Ovary (tissue), 9 donors: ENCODE measurements around the gene IER2. TPM values are rescaled to one million over a fixed set of nuclear protein-coding genes. Genes with fewer than 3 reads are reported as not detected.

Source experiments
- DNase-seq, 5 donors: peaks; one replicate each; pipeline ENCODE4 v3.0.0-alpha.2; 2019 to 2020
- H3K27ac ChIP-seq, 2 donors: fragments of 200-600 bp; one replicate each; pipeline versions ENCODE4 v1.5.1 to v1.8.0; 2019 to 2022
- H3K27me3 ChIP-seq: fragments of 200-600 bp; one replicate; pipeline ENCODE4 v1.8.0; 2022
- H3K36me3 ChIP-seq: fragments of 200-600 bp; sonication (generic); one replicate; pipeline ENCODE4 v1.5.1; 2019
- H3K4me1 ChIP-seq: one replicate; pipeline ENCODE4 v1.8.1; 2013; ENCODE audit warnings: mild to moderate bottlenecking, moderate library complexity; ENCODE audit not compliant: insufficient read depth
- H3K4me3 ChIP-seq: fragments of 200-600 bp; sonication (generic); one replicate; pipeline ENCODE4 v1.5.1; 2017
- H3K9me3 ChIP-seq, 2 donors: fragments of 200-600 bp in 1 of 2; sonication (generic) in 1 of 2; one replicate each; pipeline versions ENCODE4 v1.5.1 to v1.8.1; 2013 to 2019; ENCODE audit warnings: mild to moderate bottlenecking in 1 of 2, moderate library complexity in 1 of 2
- CTCF ChIP-seq, 3 donors: fragments of 450-650 bp in 2 of 3; fragments of 200-600 bp in 1 of 3; IDR thresholded peaks; one replicate each; pipeline versions ENCODE4 v1.5.1 to v1.8.0; 2016 to 2022; ENCODE audit warnings: antibody characterized with exemption in 3 of 3, mild to moderate bottlenecking in 1 of 3
- EP300 ChIP-seq: sonication (generic); formaldehyde crosslinking; IDR thresholded peaks from one replicate; pipeline ENCODE4 v1.6.1; 2017; ENCODE audit warnings: antibody characterized with exemption
- POLR2A ChIP-seq: fragments of 450-650 bp; IDR thresholded peaks from one replicate; pipeline ENCODE4 v1.6.1; 2017; ENCODE audit warnings: antibody characterized with exemption, mild to moderate bottlenecking, moderate library complexity
- WGBS, 3 donors: extraction: QIAGEN DNeasy Blood & Tissue Kit in 1 of 3; methylation state at CpG; one replicate each; pipeline versions ENCODE4 v1.1.5 to v1.1.7; 2013 to 2017; 5-methylcytosine and 5-hydroxymethylcytosine counted together
- intact Hi-C, 4 donors: fragments of 100-400 bp; cut with DNase I; formaldehyde crosslinking; loops; one replicate each; pipeline versions ENCODE4 v1.11.0 to v1.15.1; 2022 to 2023
- polyA plus RNA-seq, 2 donors: library from polyadenylated mRNA; stranded (reverse); fragments of 200-250 nt in 1 of 2; fragments of 350-450 nt in 1 of 2; fragmentation: Illumina TruSeq in 1 of 2; extraction: RNeasy Lipid Tissue Mini Kit (QIAGEN cat#74804) in 1 of 2; gene quantifications; one replicate each; pipeline ENCODE4 v1.2.3, GENCODE V29; 2013 to 2014
- total RNA-seq, 7 donors: library from RNA; depleted of rRNA in 2 of 7; stranded (reverse); fragments of >200 nt in 2 of 7; fragmentation: NEBNext Ultra II Directional in 3 of 7; extraction: Animal tissue kit (Norgen Biotek cat#: 25700) in 3 of 7; gene quantifications; one replicate each; pipeline versions ENCODE4 v1.1.0 to v1.2.4, GENCODE V29; 2016 to 2023
- donor health status: DM: no; HTN: no; CAD: no; lungs with moderate emphysema.
- donor health status: DM: no; HTN: no; CAD: no.
- donor health status: Bipolar disorder and iron deficiency.
- donor health status: DM: yes; HTN: yes; CAD: no.
- donor health status: DM: no; HTN: no; CAD: no.
- donor health status: DM: yes; HTN: yes; CAD: no.

Gene IER2
- total and polyA plus RNA-seq, 9 donors = 47.4 to 301 (median 79.9) TPM

- no peak for TF ChIP-seq CTCF (IDR thresholded peaks at IDR 0.05)
- Histone ChIP-seq H3K4me3 (peak within 1 kb of the TSS; percentile 33), H3K27ac (peak within 1 kb of the TSS; percentile 39 to 66), H3K9me3 (no peaks in the 10 kb centered on the region), H3K27me3 (no peaks in the 10 kb centered on the region), H3K36me3 (no peaks in the 10 kb centered on the region), H3K4me1 (peaks cover 9% of the 10 kb centered on the region)
- DNase-seq = peak; percentile 75 to 87 (median 84)
- WGBS, 3 donors = 4 to 9% (median 6%) methylated on average over 13 to 47 of the region's 47 CpGs
- intact Hi-C loops = loop anchor here in 1 of 4 donors (5.0 kb wide), 1 partner anchor 41 kb away; no protein-coding TSS in a partner anchor
Measured at GRCh38 chr19:13102666-13103580, 47.3 kb upstream of the IER2 start, which contains the start of gene LYL1. LYL1 (minus strand) TSS chr19:13102858; CDS start chr19:13101171, 1,687 bp downstream.

GRCh38 chr19:13103581-13104359 lies 46.4 kb upstream of the IER2 start:
- no peak for DNase-seq
- H3K9me3 ChIP-seq = no peaks in the 10 kb centered on the region
- no peak overlapping the region for H3K4me3 ChIP-seq
- 74 to 83% (median 77%) methylated on average over 13 of the region's 13 CpGs for WGBS, 3 donors
- TF ChIP-seq EP300 (no peak), CTCF (IDR thresholded peaks at IDR 0.05) (no peak), POLR2A (no peak)
- H3K27me3 ChIP-seq = no peaks in the 10 kb centered on the region
- peaks cover 8% of the 10 kb centered on the region for H3K4me1 ChIP-seq
- H3K27ac ChIP-seq = peak overlapping the region; percentile 39 to 66
- intact Hi-C loops = loop anchor here in 1 of 4 donors (5.0 kb wide), 1 partner anchor 41 kb away; no protein-coding TSS in a partner anchor
- no peaks in the 10 kb centered on the region for H3K36me3 ChIP-seq

GRCh38 chr19:13104360-13104847 lies 45.8 kb upstream of the IER2 start:
- H3K4me1 ChIP-seq = peaks cover 8% of the 10 kb centered on the region

More at GRCh38 chr19:13104360-13104847, 45.8 kb upstream of the IER2 start:
- Histone ChIP-seq H3K36me3 (no peaks in the 10 kb centered on the region), H3K9me3 (no peaks in the 10 kb centered on the region), H3K4me3 (no peak overlapping the region), H3K27ac (peak overlapping the region in 1 of 2 donors; percentile 45), H3K27me3 (no peaks in the 10 kb centered on the region)
- DNase-seq = peak; percentile 41 to 69 (median 59)
- intact Hi-C loops = loop anchor here in 1 of 4 donors (5.0 kb wide), 1 partner anchor 42 kb away; no protein-coding TSS in a partner anchor
- WGBS, 3 donors = 34 to 44% (median 39%) methylated on average over 29 to 33 of the region's 33 CpGs
- peak in 2 of 3 donors; percentile 28 to 44 for TF ChIP-seq CTCF (IDR thresholded peaks at IDR 0.05)
- no peak for TF ChIP-seq POLR2A
